A549 treated with RU486 at 1 μM for 4 hours (cell line): ENCODE results near the gene TEC. TPM values are rescaled to one million over a fixed set of nuclear protein-coding genes. Genes with fewer than 3 reads are reported as not detected.

Experiments
- total RNA-seq: library from RNA; stranded (reverse); fragments of 200-300 nt; extraction: Qiagen RNA extraction; gene quantifications from 5 replicates; pipeline ENCODE4 v1.2.3, GENCODE V29; 2022; ENCODE audit warnings: low read depth

TEC gene
- 1.3 to 2.1 TPM (median 1.7 TPM) in 5 replicates for total RNA-seq

GRCh38 chr4:48268956-48269860 lies at the start of gene TEC:
Gene TEC (minus strand): TSS chr4:48269838. CDS start chr4:48228614, 41,224 bp downstream.

GRCh38 chr4:48134081-48134480 lies 135.6 kb downstream of the TEC start, which contains the start of gene TXK:
Gene TXK (minus strand): TSS chr4:48134250. CDS start chr4:48134170, 80 bp downstream.

Other genes starting within 250 kb of the TEC start
- 0.11 to 0.20 TPM (median 0.15 TPM) in 5 replicates for gene TXK, start 135.6 kb downstream of the TEC start, total RNA-seq
- 14.0 to 20.7 TPM (median 18.6 TPM) in 5 replicates for gene SLAIN2, start 71.7 kb upstream of the TEC start, total RNA-seq
- 5.2 to 9.2 TPM (median 8.0 TPM) in 5 replicates for gene SLC10A4, start 213.5 kb upstream of the TEC start, total RNA-seq
- gene ZAR1, start 220.4 kb upstream of the TEC start, total RNA-seq: 0.13 to 0.18 TPM in 2 of 5 replicates, not detected in the others